Measurements from ENCODE around the gene ATXN2.
"Not testable (repeated sequence)": the region's sequence is repeated elsewhere in the genome, so short reads cannot be mapped to it uniquely, and the experiment has no call there.

The ATXN2 gene, protein sequence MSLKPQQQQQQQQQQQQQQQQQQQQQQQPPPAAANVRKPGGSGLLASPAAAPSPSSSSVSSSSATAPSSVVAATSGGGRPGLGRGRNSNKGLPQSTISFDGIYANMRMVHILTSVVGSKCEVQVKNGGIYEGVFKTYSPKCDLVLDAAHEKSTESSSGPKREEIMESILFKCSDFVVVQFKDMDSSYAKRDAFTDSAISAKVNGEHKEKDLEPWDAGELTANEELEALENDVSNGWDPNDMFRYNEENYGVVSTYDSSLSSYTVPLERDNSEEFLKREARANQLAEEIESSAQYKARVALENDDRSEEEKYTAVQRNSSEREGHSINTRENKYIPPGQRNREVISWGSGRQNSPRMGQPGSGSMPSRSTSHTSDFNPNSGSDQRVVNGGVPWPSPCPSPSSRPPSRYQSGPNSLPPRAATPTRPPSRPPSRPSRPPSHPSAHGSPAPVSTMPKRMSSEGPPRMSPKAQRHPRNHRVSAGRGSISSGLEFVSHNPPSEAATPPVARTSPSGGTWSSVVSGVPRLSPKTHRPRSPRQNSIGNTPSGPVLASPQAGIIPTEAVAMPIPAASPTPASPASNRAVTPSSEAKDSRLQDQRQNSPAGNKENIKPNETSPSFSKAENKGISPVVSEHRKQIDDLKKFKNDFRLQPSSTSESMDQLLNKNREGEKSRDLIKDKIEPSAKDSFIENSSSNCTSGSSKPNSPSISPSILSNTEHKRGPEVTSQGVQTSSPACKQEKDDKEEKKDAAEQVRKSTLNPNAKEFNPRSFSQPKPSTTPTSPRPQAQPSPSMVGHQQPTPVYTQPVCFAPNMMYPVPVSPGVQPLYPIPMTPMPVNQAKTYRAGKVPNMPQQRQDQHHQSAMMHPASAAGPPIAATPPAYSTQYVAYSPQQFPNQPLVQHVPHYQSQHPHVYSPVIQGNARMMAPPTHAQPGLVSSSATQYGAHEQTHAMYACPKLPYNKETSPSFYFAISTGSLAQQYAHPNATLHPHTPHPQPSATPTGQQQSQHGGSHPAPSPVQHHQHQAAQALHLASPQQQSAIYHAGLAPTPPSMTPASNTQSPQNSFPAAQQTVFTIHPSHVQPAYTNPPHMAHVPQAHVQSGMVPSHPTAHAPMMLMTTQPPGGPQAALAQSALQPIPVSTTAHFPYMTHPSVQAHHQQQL

DNA sequence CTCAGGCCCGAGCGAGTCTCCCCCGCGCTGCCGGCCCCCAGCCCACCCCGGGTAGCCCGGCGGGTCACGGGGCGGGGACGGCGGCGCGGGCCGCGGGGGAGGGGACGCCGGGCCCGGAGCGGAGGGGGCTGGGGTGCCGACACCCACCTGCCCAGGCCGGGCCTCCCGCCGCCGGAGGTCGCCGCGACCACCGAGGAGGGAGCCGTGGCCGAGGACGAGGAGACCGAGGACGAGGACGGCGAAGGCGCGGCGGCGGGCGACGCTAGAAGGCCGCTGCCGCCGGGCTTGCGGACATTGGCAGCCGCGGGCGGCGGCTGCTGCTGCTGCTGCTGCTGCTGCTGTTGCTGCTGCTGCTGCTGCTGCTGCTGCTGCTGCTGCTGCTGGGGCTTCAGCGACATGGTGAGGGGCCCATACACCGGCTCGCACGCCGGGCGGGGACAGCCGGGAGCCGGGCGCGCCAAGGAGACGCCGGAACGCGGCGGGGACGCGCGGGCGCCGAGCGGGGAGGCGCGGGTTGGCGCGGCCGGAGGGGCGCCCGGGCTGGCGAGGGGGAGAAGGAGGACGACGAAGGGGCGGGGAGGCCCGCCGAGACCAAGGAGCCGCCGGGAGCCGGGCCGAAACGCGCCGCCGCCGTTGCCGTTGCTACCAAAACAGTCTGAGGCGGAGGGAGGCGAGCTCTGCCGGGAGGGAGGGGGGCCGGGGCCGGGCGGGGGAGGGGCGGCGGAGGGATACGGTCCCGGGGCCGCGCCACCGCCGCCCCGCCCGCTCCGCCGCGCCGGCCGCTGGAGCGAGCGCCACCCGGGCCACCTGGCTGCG lies at the start of gene ATXN2:
Gene ATXN2, minus strand, starts transcription at position 679 of the 816 bp plus-strand sequence. Its CDS starts 281 bp downstream, at position 398.
- DNase-seq, result peak; percentile 40

- no peak for DNase-seq
These were observed 46.3 kb upstream of the ATXN2 start for GRCh38 chr12:111645433-111645832.

GRCh38 chr12:111643427-111643826 lies 44.3 kb upstream of the ATXN2 start:
- no peak for DNase-seq

GRCh38 chr12:111642681-111643426 lies 43.7 kb upstream of the ATXN2 start:
- no peak for DNase-seq

DNA sequence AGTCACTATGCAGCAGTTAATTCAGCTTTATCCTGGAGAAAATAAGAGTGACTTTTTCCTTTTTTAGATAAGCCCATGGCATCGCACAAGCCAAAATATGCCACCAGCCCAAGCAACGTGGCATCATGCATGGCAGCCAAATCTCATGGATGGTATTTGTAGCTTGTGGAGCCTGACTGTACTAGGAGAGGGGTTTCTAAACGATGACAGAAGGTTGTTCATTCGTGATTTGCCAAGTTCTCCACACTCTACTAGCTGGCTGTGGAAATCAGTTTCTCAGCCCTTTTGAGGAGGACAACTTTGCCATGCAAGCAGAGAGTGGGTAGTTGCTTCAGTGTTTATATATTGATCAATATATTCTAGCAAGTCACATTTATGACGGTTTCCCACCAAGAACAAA lies 41.4 kb upstream of the ATXN2 start:
- no peak for DNase-seq

DNA sequence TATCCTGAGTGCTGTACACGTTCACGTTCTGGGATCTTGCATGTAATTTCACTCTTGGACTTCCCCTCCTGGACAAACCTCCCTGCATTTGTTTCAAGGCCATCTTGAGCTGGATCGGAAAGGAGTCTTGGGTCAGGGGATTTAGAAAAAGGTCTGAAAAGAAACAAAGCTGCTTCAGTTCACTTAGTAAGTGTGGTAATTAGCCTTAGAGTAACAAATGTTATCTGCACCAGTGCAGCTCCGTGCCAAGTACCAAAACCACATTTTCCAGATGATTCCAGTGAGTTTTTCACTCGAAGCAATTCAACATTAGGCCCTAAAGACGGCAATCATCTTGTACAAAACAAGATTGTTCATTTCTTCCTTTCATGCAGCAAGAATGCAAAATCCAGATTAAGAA lies 39.4 kb upstream of the ATXN2 start:
- DNase-seq, result no peak

DNA sequence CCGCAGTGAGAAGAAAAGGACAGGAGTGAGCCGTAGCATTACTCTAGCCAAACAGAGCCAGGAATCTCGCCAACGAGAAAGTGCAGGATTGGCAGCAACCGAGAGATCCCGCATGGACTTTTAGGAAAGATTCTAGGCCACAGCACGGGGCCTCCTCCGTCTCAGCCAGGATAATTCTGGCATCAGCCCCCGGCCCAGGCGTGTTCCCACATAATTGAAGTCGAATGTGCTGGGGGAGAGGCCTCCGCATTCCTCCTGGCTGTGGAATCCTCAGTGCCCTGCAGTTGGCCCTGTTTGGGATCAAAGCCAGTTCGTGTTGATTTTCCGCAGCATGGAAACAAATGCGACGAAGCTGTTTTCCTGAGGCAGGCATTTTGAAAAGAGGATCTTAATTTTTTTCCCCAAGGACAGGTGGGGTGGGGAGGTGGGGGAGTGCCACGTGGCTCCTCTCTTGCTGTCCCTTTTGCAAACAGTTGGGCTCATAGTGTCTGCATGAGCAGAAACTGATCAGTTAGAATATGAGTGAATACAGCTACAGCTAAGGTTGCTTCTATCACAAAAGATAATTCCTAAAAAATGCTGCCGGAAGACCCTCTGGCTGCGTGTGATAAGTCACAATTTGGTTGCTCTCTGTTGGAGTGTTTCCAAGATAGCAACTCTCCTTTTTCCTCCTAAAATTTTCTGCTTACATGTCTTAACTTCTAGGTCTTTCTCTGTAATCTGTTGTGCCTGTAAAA lies 37.3 kb upstream of the ATXN2 start:
- no peak for DNase-seq

DNA sequence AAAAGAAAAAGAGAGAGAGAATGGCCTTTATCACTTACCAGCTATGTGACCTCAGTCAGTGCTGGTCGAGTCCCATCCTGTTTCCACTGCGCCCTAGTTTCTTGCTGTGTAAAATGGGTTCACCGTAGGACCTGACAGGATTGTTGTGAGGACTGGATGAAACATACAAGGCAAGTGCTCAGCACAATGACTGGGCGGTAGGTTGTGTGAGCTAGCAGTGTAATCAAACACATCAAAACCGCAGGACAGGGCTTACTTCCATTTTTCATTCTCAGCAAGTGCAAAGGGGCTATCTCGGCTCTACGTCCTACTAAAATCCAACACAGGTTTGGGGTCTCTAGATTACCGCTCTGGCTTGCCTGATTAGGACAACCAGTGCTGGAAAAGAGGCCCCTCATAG lies 36.4 kb upstream of the ATXN2 start:
- DNase-seq, result no peak

DNA sequence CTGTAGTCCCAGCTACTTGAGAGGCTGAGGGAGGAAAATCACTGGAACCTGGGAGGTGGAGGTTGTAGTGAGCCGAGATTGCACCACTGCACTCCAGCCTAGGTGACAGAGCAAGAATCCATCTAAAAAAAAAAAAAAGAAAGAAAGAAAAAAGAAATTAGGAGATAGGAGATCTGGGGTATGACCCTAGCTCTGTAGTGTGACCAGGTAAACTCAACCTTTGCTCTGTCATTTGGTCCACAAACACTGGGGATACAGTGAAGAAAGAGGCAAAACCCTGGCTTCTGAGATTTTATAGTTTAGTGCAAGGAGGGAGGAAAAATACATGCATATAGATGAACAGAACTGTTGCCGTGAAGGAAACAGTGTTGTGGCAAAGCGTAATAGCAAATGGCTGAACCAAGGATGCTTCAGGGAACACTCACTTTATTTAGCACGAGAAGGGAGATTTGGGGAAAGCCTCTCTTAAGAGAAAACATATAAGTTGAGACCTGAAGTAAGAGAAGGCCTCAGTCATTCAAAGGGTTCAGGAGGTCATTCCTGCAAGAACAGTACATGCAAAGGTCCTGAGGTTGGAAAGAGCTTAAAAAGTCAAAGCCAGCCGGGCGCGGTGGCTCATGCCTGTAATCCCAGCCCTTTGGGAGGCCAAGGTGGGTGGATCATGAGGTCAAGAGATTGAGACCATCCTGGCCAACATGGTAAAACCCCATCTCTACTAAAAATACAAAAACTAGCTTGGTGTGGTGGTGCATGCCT lies 29.6 kb upstream of the ATXN2 start:
- DNase-seq, result no peak

DNA sequence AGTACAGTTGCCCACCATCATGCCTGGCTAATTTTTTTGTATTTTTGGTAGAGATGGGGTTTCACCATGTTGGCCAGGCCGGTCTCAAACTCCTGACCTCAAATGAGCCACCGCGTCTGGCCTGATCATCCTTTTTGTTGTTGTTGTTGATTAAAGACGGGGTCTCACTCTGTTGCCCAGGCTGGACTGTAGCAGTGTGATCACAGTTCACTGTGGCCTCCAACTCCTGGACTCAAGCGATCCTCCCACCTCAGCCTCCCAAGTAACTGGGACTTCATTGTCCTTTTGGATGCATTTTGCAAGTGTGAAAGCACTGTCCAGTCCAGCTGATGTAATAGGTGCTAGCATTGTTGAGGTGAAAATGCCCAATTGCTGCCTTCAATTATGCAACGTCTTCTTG lies 27.1 kb upstream of the ATXN2 start:
- DNase-seq, result no peak

DNA sequence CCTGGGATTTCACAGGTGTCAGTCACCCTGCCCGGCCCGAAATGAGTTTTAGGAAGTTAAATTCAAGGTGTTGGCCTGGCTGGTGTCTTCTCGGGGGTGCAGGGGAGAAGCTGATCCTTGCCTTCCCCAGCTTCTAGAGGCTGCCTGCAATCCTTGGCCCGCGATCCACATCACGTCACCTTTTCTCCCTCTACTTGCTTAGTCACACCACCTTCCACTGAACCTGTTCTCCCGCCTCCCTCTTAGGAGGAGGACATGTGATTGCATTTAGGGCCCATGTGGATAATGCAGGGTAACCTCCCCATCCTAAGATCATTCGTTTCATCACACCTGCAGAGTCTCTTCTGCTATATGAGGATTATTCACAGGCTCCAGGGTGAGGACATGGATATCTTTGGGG lies 25.4 kb upstream of the ATXN2 start:
- no peak for DNase-seq

DNA sequence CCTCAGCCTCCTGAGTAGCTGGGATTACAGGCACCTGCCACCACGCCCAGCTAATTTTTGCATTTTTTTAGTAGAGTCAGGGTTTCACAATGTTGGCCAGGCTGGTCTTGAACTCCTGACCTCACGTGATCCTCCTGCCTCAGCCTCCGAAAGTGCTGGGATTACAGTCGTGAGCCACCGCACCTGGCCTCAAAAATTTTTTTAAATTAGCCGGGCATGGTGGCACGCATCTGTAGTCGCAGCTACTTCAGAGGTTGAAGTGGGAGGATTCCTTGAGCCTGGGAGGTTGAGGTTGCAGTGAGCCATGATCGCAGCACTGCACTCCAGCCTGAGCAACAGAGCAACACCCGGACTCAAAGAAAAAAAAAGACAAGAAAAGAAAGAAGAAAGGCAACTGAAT lies 18.7 kb upstream of the ATXN2 start:
- not testable (repeated sequence) for DNase-seq

GRCh38 chr12:111616177-111616623 lies 17.1 kb upstream of the ATXN2 start:
- no peak for DNase-seq

GRCh38 chr12:111607239-111607638 lies 8.1 kb upstream of the ATXN2 start:
- DNase-seq, result no peak

DNA sequence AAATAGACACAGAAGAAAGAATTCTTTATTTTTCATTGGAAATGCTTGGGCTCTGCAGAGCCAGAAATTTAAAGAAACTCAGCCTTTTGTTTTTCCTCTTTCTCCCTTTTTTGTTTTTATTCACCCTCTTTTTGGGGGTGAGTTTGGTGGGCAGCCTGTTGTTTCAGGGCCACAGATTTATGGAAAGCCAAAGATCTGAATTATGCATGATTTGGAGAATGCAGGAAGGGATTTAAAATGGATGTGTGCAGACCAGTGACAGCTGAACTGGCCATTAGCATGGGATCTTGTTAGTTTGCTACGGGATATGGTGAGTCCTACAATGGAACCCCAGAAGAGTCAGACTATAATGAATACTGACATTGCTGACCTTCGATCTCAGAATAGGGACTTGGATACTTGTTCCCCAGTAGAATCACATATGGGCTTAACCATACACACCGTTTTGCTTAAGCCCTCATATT lies 7.7 kb upstream of the ATXN2 start:
- DNase-seq, result no peak

DNA sequence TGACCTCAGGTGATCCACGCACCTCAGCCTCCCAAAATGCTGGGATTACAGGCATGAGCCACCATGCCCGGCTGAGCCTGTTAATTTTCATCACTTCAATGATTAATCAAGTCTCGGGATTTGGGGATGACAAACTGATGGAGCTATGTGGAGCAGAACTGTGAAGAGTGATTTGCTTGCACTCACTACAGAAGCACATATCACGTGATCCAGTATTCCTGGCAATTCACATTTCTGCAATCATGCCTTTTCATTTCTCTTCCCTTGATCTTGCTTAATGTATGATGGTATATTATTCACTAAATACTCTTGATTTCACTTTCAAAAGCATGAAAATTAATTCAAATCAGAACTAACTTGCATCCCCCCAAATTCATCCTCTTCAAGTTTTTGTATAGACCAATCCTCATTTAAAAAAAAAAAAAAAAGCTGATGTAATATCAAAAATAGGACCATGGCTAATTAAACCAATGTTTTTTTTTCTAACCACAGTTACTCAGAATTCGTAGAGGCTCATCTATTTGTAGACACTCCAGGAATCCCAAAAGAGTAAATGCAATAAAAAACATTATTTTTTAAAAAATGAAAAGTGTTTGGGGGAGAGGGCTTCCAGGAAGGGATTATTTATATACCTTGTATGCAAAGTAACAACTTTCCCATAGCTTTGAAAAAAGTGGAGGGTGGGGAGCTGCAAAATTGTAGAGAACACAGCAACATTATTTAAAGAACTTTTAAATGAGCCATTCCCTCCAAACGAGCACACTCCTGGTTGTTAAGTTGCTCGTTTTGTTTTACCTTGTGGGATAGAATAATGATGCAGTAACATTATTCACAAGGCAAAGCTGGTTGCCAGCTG lies 7.0 kb upstream of the ATXN2 start:
- no peak for DNase-seq

DNA sequence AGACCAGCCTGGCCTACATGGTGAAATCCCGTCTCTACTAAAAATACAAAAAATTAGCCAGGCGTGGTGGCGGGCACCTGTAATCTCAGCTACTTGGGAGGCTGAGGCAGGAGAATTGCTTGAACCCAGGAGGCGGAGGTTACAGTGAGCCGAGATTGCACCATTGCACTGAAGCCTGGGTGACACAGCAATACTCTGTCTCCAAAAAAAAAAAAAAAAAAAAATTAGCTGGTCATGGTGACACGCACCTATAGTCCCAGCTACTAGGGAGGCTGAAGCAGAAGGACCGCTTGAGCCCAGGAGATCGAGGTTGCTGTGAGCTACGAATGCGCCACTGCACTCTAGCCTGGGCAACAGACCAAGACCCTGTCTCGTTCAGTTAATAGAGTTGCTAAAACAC lies 3.7 kb upstream of the ATXN2 start:
- DNase-seq, result not testable (repeated sequence)

GRCh38 chr12:111602348-111602747 lies 3.2 kb upstream of the ATXN2 start:
- DNase-seq, result no peak

- DNase-seq, result not testable (repeated sequence)
These were observed 1.9 kb upstream of the ATXN2 start for GRCh38 chr12:111600986-111601385.
